ENCODE measurements around the gene MCF2L.

Gene MCF2L

GRCh38 chr13:113058988-113059850, 90.2 kb downstream of the MCF2L start:
- Histone ChIP-seq H3K4me3 (ENCODE audit: low read length) (no peak overlapping the region), H3K79me2 (ENCODE audit: low read length) (no peaks in the 10 kb centered on the region), H3K4me2 (ENCODE audit: low read length) (no peak overlapping the region), H3K36me3 (replicated peaks; ENCODE audit: low read depth, low read length) (no peaks in the 10 kb centered on the region), H4K20me1 (ENCODE audit: insufficient read depth, low read length) (no peaks in the 10 kb centered on the region), H3K27ac (ENCODE audit: low read length) (no peak overlapping the region), H3K27me3 (ENCODE audit: low read depth, low read length) (no peaks in the 10 kb centered on the region), H3K9me3 (ENCODE audit: insufficient read depth, low read length) (no peaks in the 10 kb centered on the region), H3K4me1 (ENCODE audit: low read length) (no peaks in the 10 kb centered on the region), H3K9ac (ENCODE audit: low read length) (no peak overlapping the region), H2AFZ (ENCODE audit: low read depth, low read length) (no peak overlapping the region)
- TF ChIP-seq EZH2phosphoT487 (IDR thresholded peaks at IDR 0.05; ENCODE audit: low read depth): no peak
- TF ChIP-seq CTCF (IDR thresholded peaks at IDR 0.05; ENCODE audit: low read depth, low read length): no peak

- Histone ChIP-seq H3K4me3 (ENCODE audit: low read length) (no peak overlapping the region), H3K36me3 (replicated peaks; ENCODE audit: low read depth, low read length) (no peaks in the 10 kb centered on the region), H3K27ac (ENCODE audit: low read length) (no peak overlapping the region), H2AFZ (ENCODE audit: low read depth, low read length) (no peak overlapping the region), H3K27me3 (ENCODE audit: low read depth, low read length) (no peaks in the 10 kb centered on the region), H3K9me3 (ENCODE audit: insufficient read depth, low read length) (no peaks in the 10 kb centered on the region), H3K79me2 (ENCODE audit: low read length) (no peaks in the 10 kb centered on the region), H3K9ac (ENCODE audit: low read length) (no peak overlapping the region), H3K4me1 (ENCODE audit: low read length) (no peaks in the 10 kb centered on the region), H4K20me1 (ENCODE audit: insufficient read depth, low read length) (no peaks in the 10 kb centered on the region), H3K4me2 (ENCODE audit: low read length) (no peak overlapping the region)
- no peak for TF ChIP-seq EZH2phosphoT487 (IDR thresholded peaks at IDR 0.05; ENCODE audit: low read depth)
- TF ChIP-seq CTCF (IDR thresholded peaks at IDR 0.05; ENCODE audit: low read depth, low read length): no peak
Observed at GRCh38 chr13:113059891-113060290, 90.9 kb downstream of the MCF2L start.

GRCh38 chr13:113060557-113061270, 91.7 kb downstream of the MCF2L start:
- no peak overlapping the region for H2AFZ ChIP-seq (ENCODE audit: low read depth, low read length)
- no peak overlapping the region for H3K27ac ChIP-seq (ENCODE audit: low read length)
- H3K9me3 ChIP-seq (ENCODE audit: insufficient read depth, low read length): no peaks in the 10 kb centered on the region
- H3K4me1 ChIP-seq (ENCODE audit: low read length): no peaks in the 10 kb centered on the region
- no peak for TF ChIP-seq EZH2phosphoT487 (IDR thresholded peaks at IDR 0.05; ENCODE audit: low read depth)
- TF ChIP-seq CTCF (IDR thresholded peaks at IDR 0.05; ENCODE audit: low read depth, low read length): no peak
- H3K4me2 ChIP-seq (ENCODE audit: low read length): no peak overlapping the region
- H3K36me3 ChIP-seq (replicated peaks; ENCODE audit: low read depth, low read length): no peaks in the 10 kb centered on the region
- H4K20me1 ChIP-seq (ENCODE audit: insufficient read depth, low read length): no peaks in the 10 kb centered on the region
- no peaks in the 10 kb centered on the region for H3K27me3 ChIP-seq (ENCODE audit: low read depth, low read length)
- H3K79me2 ChIP-seq (ENCODE audit: low read length): no peaks in the 10 kb centered on the region
- H3K4me3 ChIP-seq (ENCODE audit: low read length): no peak overlapping the region
- H3K9ac ChIP-seq (ENCODE audit: low read length): no peak overlapping the region

GRCh38 chr13:113061271-113061625, 92.2 kb downstream of the MCF2L start:
- no peak overlapping the region for H3K4me3 ChIP-seq (ENCODE audit: low read length)
- H2AFZ ChIP-seq (ENCODE audit: low read depth, low read length): no peak overlapping the region
- no peak overlapping the region for H3K9ac ChIP-seq (ENCODE audit: low read length)
- H3K36me3 ChIP-seq (replicated peaks; ENCODE audit: low read depth, low read length): no peaks in the 10 kb centered on the region
- no peaks in the 10 kb centered on the region for H3K9me3 ChIP-seq (ENCODE audit: insufficient read depth, low read length)
- H3K27ac ChIP-seq (ENCODE audit: low read length): no peak overlapping the region
- no peaks in the 10 kb centered on the region for H3K27me3 ChIP-seq (ENCODE audit: low read depth, low read length)
- no peaks in the 10 kb centered on the region for H3K4me1 ChIP-seq (ENCODE audit: low read length)
- H3K79me2 ChIP-seq (ENCODE audit: low read length): no peaks in the 10 kb centered on the region
- H4K20me1 ChIP-seq (ENCODE audit: insufficient read depth, low read length): no peaks in the 10 kb centered on the region
- H3K4me2 ChIP-seq (ENCODE audit: low read length): no peak overlapping the region
- no peak for TF ChIP-seq CTCF (IDR thresholded peaks at IDR 0.05; ENCODE audit: low read depth, low read length)
- no peak for TF ChIP-seq EZH2phosphoT487 (IDR thresholded peaks at IDR 0.05; ENCODE audit: low read depth)

Measured in OCI-LY3 (cell line).